ENCODE results near the gene RASA3. TPM values are rescaled to one million over a fixed set of nuclear protein-coding genes. Genes with fewer than 3 reads are reported as not detected.

The RASA3 gene
- total RNA-seq, 1 experiment from 2014 or later: 9.1 TPM

GRCh38 chr13:113973218-113974164 is 158.9 kb downstream of the RASA3 start, which contains the start of gene C13orf46:
TSS of gene C13orf46 (minus strand) at chr13:113974076. CDS start at chr13:113973997, 79 bp downstream.
- intact Hi-C loops (cut with micrococcal nuclease): no loop called here
- Mint-ChIP-seq H3K9me3 (ENCODE audit: unreplicated experiment) (no peaks in the 10 kb centered on the region), H3K4me3 (ENCODE audit: unreplicated experiment) (no peak within 1 kb of the TSS), H3K4me1 (ENCODE audit: insufficient read depth, unreplicated experiment) (peaks cover 17% of the 10 kb centered on the region), H3K36me3 (ENCODE audit: insufficient read depth, unreplicated experiment) (peaks cover 14% of the 10 kb centered on the region), H3K27ac (ENCODE audit: low read depth, unreplicated experiment) (no peak within 1 kb of the TSS), H3K27me3 (ENCODE audit: insufficient read depth, unreplicated experiment) (no peaks in the 10 kb centered on the region)
- TF ChIP-seq CTCF (IDR thresholded peaks at IDR 0.05; ENCODE audit: unreplicated experiment): no peak
- ChIA-PET CTCF (interaction anchor here (0.6 to 1.0 kb wide), 2 partner anchors 43 to 213 kb away, joined by 3 read pairs; no protein-coding TSS in a partner anchor), POLR2A (no interaction called here)
- DNase-seq (ENCODE audit: unreplicated experiment): no peak
- no TSS peak for BruUV-seq (replicated peaks)

- H3K36me3 Mint-ChIP-seq (ENCODE audit: insufficient read depth, unreplicated experiment): peaks cover 14% of the 10 kb centered on the region
- no peaks in the 10 kb centered on the region for H3K9me3 Mint-ChIP-seq (ENCODE audit: unreplicated experiment)
- BruUV-seq (replicated peaks): no TSS peak
- no peak overlapping the region for H3K27ac Mint-ChIP-seq (ENCODE audit: low read depth, unreplicated experiment)
- DNase-seq (ENCODE audit: unreplicated experiment): no peak
- POLR2A ChIA-PET: interaction anchor here (1.9 to 4.0 kb wide), 2 partner anchors 92 to 135 kb away, joined by 11 to 47 read pairs; no protein-coding TSS in a partner anchor
- CTCF ChIA-PET: interaction anchor here (0.6 kb wide), 1 partner anchor 44 kb away, joined by 3 read pairs; no protein-coding TSS in a partner anchor
- no peaks in the 10 kb centered on the region for H3K27me3 Mint-ChIP-seq (ENCODE audit: insufficient read depth, unreplicated experiment)
- TF ChIP-seq CTCF (IDR thresholded peaks at IDR 0.05; ENCODE audit: unreplicated experiment): no peak
- H3K4me3 Mint-ChIP-seq (ENCODE audit: unreplicated experiment): no peak overlapping the region
- intact Hi-C loops (cut with micrococcal nuclease): no loop called here
- H3K4me1 Mint-ChIP-seq (ENCODE audit: insufficient read depth, unreplicated experiment): peaks cover 17% of the 10 kb centered on the region
These were observed 159.8 kb downstream of the RASA3 start for GRCh38 chr13:113972451-113973217.

- no TSS peak for BruUV-seq (replicated peaks)
- H3K27me3 Mint-ChIP-seq (ENCODE audit: insufficient read depth, unreplicated experiment): no peaks in the 10 kb centered on the region
- H3K27ac Mint-ChIP-seq (ENCODE audit: low read depth, unreplicated experiment): peak overlapping the region; percentile 86
- DNase-seq (ENCODE audit: unreplicated experiment): no peak
- intact Hi-C loops (cut with micrococcal nuclease): no loop called here
- peaks cover 9% of the 10 kb centered on the region for H3K4me1 Mint-ChIP-seq (ENCODE audit: insufficient read depth, unreplicated experiment)
- TF ChIP-seq CTCF (IDR thresholded peaks at IDR 0.05; ENCODE audit: unreplicated experiment): no peak
- H3K36me3 Mint-ChIP-seq (ENCODE audit: insufficient read depth, unreplicated experiment): peaks cover 7% of the 10 kb centered on the region
- POLR2A ChIA-PET: interaction anchor here (0.7 to 4.0 kb wide), 14 partner anchors 8 to 310 kb away, joined by 3 to 47 read pairs (median 6); partner anchors contain the start of gene UPF3A
- CTCF ChIA-PET: interaction anchor here (1.6 kb wide), 1 partner anchor 22 kb away, joined by 4 read pairs; no protein-coding TSS in a partner anchor
- no peak overlapping the region for H3K4me3 Mint-ChIP-seq (ENCODE audit: unreplicated experiment)
- no peaks in the 10 kb centered on the region for H3K9me3 Mint-ChIP-seq (ENCODE audit: unreplicated experiment)
These were observed 160.8 kb downstream of the RASA3 start for GRCh38 chr13:113971471-113972231.

Data from MCF 10A (cell line).